ENCODE measurements around the gene CD27.
"Not testable (repeated sequence)": the region's sequence is repeated elsewhere in the genome, so short reads cannot be mapped to it uniquely, and the experiment has no call there.

Gene CD27

GRCh38 chr12:6461401-6462233 is 16.9 kb downstream of the CD27 start:
- peak; percentile 89 for DNase-seq (ENCODE audit: low spot score)

GRCh38 chr12:6462234-6462995 is 17.7 kb downstream of the CD27 start:
- no peak for DNase-seq (ENCODE audit: low spot score)

GRCh38 chr12:6463216-6463615 is 18.5 kb downstream of the CD27 start:
- peak; percentile 54 for DNase-seq (ENCODE audit: low spot score)

GRCh38 chr12:6463858-6464257 is 19.1 kb downstream of the CD27 start:
- DNase-seq (ENCODE audit: low spot score), result no peak

GRCh38 chr12:6464531-6464930 is 19.8 kb downstream of the CD27 start:
- no peak for DNase-seq (ENCODE audit: low spot score)

- peak; percentile 57 for DNase-seq (ENCODE audit: low spot score)
Observed at GRCh38 chr12:6465467-6466183, 20.9 kb downstream of the CD27 start.

GRCh38 chr12:6466184-6466573 is 21.4 kb downstream of the CD27 start:
- DNase-seq (ENCODE audit: low spot score), result no peak

- DNase-seq (ENCODE audit: low spot score), result not testable (repeated sequence)
Observed at GRCh38 chr12:6466751-6467150, 22.0 kb downstream of the CD27 start.

GRCh38 chr12:6467571-6468282 is 23.0 kb downstream of the CD27 start:
- DNase-seq (ENCODE audit: low spot score), result not testable (repeated sequence)

- DNase-seq (ENCODE audit: low spot score), result no peak
Observed at GRCh38 chr12:6468283-6468575, 23.5 kb downstream of the CD27 start.

GRCh38 chr12:6469092-6469491 is 24.3 kb downstream of the CD27 start:
- no peak for DNase-seq (ENCODE audit: low spot score)

GRCh38 chr12:6469609-6470374 is 25.0 kb downstream of the CD27 start:
- DNase-seq (ENCODE audit: low spot score), result no peak

GRCh38 chr12:6470375-6471163 is 25.8 kb downstream of the CD27 start, which contains the start of gene VAMP1:
Gene VAMP1, minus strand, starts transcription at chr12:6470677. Its CDS starts 146 bp downstream, at chr12:6470531.
- peak; percentile 98 for DNase-seq (ENCODE audit: low spot score)

- no peak for DNase-seq (ENCODE audit: low spot score)
Observed at GRCh38 chr12:6471989-6472360, 27.2 kb downstream of the CD27 start.

- no peak for DNase-seq (ENCODE audit: low spot score)
Observed at GRCh38 chr12:6472491-6472890, 27.7 kb downstream of the CD27 start.

GRCh38 chr12:6475233-6475975 is 30.6 kb downstream of the CD27 start:
- DNase-seq (ENCODE audit: low spot score), result not testable (repeated sequence)

GRCh38 chr12:6476489-6476888 is 31.7 kb downstream of the CD27 start:
- DNase-seq (ENCODE audit: low spot score), result no peak

- not testable (repeated sequence) for DNase-seq (ENCODE audit: low spot score)
Observed at GRCh38 chr12:6477601-6478377, 33.0 kb downstream of the CD27 start.

- no peak for DNase-seq (ENCODE audit: low spot score)
Observed at GRCh38 chr12:6478416-6478815, 33.7 kb downstream of the CD27 start.
